CD4-positive, alpha-beta T cell treated with Interferon gamma for 1 hour (primary cell): ENCODE results near the gene GPR52.

ENCODE experiments used
- DNase-seq: peaks from one replicate; pipeline ENCODE4 v3.0.0-alpha.2; 2020

GPR52 gene

DNA sequence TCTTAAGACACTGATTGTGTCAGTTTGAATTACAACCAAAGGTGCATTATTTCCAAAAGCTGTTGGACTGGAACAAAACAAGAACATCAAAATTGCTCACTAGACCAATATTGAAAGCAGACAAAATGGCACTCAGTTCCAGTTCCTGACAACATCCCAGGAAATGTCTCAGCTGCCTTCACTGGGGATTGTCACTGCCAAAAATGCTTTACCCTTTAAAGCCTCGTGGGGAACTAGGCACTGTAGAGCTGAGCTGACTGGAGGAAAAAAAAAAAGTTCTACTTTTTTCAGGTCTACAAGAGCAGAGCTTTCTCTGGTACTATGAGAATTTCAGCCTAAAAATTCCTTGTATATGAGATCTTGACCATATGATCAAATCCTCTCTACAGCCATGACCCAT is 21.9 kb downstream of the GPR52 start:
- no peak for DNase-seq

GRCh38 chr1:174479281-174479680 is 31.5 kb downstream of the GPR52 start:
- no peak for DNase-seq

GRCh38 chr1:174480324-174480723 is 32.6 kb downstream of the GPR52 start:
- DNase-seq: no peak

- DNase-seq: no peak
These were observed 43.8 kb downstream of the GPR52 start for GRCh38 chr1:174491606-174492005.

DNA sequence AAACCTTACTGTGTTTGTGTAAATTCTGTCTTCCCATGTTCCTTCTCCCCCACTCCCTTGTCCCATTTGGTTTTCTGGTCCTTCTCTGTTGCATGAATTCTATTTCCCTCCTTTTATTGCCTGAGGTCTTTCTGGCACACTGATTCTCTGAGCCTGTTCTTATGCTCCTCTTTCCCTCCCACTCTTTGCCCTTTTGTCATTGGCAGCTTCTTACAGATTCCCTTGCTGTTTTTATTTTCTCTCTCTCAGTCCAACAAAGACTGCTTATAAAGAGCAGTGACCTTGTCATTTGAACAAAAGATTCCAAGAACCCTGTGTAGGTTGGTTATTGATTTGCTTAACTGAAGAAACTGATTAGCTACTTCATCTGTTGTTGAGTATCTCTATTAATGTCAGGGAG is 49.7 kb downstream of the GPR52 start:
- no peak for DNase-seq
